ENCODE data around the gene GPR171.

DNA sequence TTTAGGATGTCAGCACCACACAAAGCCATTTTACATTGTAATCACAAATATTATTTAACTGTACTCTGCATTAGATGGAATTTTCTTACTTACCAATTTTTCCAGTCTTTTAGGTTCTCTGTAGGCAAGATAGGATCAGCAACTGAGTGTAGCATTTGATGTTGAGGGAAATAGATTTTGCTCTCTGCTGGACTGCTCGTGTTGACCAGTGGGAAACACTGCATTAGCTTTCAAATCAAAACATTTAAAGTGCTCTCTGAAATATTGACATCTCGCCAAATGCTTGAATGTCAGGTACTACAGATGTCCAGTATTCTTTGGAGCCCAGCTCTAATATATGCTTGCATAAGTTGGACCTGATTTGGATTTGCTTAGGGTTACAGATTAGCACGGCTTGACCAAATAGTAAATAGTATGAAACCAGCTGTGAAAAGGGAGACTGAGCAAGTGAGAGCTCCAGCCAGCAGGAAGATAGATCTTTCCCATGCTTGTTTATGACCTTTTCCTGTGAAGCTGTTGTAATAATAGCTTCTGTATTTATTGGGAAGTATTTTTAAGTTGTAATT, 45.8 kb upstream of the GPR171 start:
- no peak for TF ChIP-seq POLR2A (IDR thresholded peaks at IDR 0.05)
- TF ChIP-seq, protein P1, sequence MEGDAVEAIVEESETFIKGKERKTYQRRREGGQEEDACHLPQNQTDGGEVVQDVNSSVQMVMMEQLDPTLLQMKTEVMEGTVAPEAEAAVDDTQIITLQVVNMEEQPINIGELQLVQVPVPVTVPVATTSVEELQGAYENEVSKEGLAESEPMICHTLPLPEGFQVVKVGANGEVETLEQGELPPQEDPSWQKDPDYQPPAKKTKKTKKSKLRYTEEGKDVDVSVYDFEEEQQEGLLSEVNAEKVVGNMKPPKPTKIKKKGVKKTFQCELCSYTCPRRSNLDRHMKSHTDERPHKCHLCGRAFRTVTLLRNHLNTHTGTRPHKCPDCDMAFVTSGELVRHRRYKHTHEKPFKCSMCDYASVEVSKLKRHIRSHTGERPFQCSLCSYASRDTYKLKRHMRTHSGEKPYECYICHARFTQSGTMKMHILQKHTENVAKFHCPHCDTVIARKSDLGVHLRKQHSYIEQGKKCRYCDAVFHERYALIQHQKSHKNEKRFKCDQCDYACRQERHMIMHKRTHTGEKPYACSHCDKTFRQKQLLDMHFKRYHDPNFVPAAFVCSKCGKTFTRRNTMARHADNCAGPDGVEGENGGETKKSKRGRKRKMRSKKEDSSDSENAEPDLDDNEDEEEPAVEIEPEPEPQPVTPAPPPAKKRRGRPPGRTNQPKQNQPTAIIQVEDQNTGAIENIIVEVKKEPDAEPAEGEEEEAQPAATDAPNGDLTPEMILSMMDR (IDR thresholded peaks at IDR 0.05): no peak

Data from esophagus squamous epithelium (tissue), 4 donors.